Peyer's patch (tissue), 4 donors: ENCODE measurements around the gene FNDC3A.

Experiments
- CTCF ChIP-seq, 6 experiments: fragments of 450-650 bp in 4 of 6; fragments of 200-600 bp in 2 of 6; sonication (generic) in 1 of 6; IDR thresholded peaks; one replicate each; pipeline ENCODE4 v1.5.1; 2017 to 2019; ENCODE audit warnings: antibody characterized with exemption in 6 of 6, mild to moderate bottlenecking in 3 of 6, moderate library complexity in 1 of 6
- POLR2A ChIP-seq, 2 donors: fragments of 450-650 bp; IDR thresholded peaks; one replicate each; pipeline ENCODE4 v1.5.1; 2017; ENCODE audit warnings: antibody characterized with exemption in 2 of 2, mild to moderate bottlenecking in 2 of 2, moderate library complexity in 2 of 2

GRCh38 chr13:49235856-49236431 is 260.2 kb downstream of the FNDC3A start:
- TF ChIP-seq POLR2A (IDR thresholded peaks at IDR 0.05) (no peak), CTCF (IDR thresholded peaks at IDR 0.05) (no peak)
